ES-I3 (cell line): Measurements from ENCODE around the gene SNX10.

Experiments used
- H3K36me3 ChIP-seq: 2 replicates; pipeline ENCODE4 v1.6.1; 2013; ENCODE audit warnings: mild to moderate bottlenecking, low read length, control low read depth, moderate library complexity; ENCODE audit not compliant: insufficient read depth
- H3K4me1 ChIP-seq: 2 replicates; pipeline ENCODE4 v1.6.1; 2013; ENCODE audit warnings: mild to moderate bottlenecking, control low read depth, low read length; ENCODE audit not compliant: insufficient read depth
- H3K9ac ChIP-seq: 2 replicates; pipeline ENCODE4 v1.6.1; 2013; ENCODE audit warnings: low read depth, mild to moderate bottlenecking, low read length, moderate library complexity
- H3K9me3 ChIP-seq: 2 replicates; pipeline ENCODE4 v1.6.1; 2013; ENCODE audit warnings: mild to moderate bottlenecking, low read length, moderate library complexity; ENCODE audit not compliant: control insufficient read depth, insufficient read depth

The SNX10 gene

DNA sequence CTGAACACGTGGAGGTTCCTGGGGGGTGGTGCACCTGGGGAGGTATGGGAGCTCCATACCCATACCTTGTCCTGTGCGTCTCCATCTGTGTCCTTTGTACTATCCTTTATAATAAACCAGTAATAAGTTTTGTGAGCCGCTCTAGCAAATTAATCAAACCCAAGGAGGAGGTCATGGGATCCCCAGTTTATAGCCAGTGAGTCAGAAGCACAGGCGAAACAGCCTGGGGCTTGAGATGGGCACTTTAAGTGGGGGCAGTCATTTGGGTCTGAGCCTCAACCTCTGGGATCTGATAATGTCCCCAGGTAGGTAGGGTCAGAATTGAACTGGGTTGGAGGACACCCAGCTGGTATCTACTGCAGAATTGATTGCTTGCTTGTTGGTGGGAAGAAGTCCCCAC lies 16.9 kb downstream of the SNX10 start:
- H3K9ac ChIP-seq: no peak overlapping the region
- no peaks in the 10 kb centered on the region for H3K9me3 ChIP-seq
- H3K4me1 ChIP-seq: peaks cover 7% of the 10 kb centered on the region; the same call in 1 of the 2 replicates
- no peaks in the 10 kb centered on the region for H3K36me3 ChIP-seq

DNA sequence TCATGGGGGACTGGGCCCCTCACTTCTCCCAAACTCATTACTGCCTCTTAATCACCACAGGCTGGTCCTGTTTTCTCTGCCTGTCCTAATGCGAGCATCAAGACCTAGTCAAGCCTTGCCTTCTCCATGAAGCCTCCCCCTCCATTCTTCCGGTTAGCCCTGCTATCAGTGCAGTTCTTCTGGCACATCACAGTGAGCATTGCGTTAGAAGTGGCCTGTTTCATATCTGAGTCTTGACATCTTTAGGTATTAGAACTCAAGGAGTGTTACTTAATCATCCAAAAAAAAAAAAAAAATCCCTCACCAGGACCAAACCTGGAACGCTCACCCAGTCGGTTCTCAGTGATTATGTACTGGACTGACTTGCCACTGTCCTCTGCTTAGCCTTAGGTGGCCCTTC lies 17.4 kb downstream of the SNX10 start:
- Histone ChIP-seq H3K4me1 (peaks cover 7% of the 10 kb centered on the region; the same call in 1 of the 2 replicates), H3K36me3 (no peaks in the 10 kb centered on the region), H3K9ac (no peak overlapping the region), H3K9me3 (no peaks in the 10 kb centered on the region)

DNA sequence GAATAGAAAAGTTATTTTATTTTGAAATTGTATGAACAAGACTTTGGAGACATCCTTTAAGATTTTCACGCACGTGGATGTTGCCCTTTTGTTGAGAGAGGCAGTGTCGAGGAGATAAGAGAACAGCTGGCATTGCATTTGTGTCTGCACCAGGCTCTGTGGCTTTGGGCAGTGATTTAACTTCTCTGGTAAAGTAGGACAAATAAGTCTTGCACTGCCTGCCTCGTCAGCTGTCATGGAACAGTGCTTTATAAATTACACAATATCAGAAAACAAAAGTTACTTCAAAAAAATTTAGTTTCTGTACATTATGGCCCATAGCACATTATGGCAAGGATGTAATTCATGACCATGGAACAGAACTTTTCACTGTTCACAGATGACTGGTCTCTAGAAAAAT lies 20.1 kb downstream of the SNX10 start:
- Histone ChIP-seq H3K9ac (no peak overlapping the region), H3K9me3 (no peaks in the 10 kb centered on the region), H3K36me3 (no peaks in the 10 kb centered on the region), H3K4me1 (peaks cover 5% of the 10 kb centered on the region; the same call in 1 of the 2 replicates)

DNA sequence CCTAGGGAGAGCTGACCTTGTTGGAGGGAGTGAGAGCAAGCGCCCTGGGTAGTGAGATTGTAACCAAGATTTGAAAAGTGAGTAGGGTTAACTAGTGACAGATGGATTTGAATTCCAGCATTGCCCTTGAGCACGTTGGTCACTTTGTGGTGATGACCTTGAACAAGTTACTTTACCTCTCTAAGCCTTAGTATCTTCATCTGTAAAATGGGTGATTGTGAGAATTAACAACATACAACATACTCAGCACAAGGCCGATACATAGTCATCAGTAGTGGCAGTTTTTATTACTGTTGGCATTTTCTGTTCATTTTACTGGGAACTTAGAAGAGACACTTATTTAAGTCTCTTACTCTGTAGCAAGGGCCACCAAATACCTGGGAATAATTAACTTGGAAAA lies 25.5 kb downstream of the SNX10 start:
- Histone ChIP-seq H3K9me3 (no peaks in the 10 kb centered on the region), H3K9ac (no peak overlapping the region), H3K36me3 (no peaks in the 10 kb centered on the region), H3K4me1 (no peaks in the 10 kb centered on the region)

DNA sequence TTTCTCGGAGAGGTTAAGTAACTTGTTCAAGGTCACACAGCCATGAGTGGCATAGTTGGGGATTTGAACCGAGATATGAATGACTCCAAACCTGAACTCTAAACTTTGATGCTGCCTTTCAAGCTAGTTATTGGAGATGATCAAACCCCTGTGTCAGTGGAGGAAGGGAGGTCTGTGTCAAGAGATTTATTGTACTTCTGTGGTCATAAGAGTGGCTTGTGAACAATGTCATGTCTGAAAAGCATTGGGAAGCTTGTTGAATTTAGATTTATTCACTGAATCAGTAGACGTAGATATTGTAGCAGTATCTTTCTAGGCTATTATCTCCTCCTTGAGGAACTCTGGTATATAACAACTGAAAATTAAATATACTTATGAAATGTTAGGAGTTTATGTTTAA lies 27.3 kb downstream of the SNX10 start:
- H3K9me3 ChIP-seq: no peaks in the 10 kb centered on the region
- H3K36me3 ChIP-seq: no peaks in the 10 kb centered on the region
- H3K4me1 ChIP-seq: no peaks in the 10 kb centered on the region
- H3K9ac ChIP-seq: no peak overlapping the region

DNA sequence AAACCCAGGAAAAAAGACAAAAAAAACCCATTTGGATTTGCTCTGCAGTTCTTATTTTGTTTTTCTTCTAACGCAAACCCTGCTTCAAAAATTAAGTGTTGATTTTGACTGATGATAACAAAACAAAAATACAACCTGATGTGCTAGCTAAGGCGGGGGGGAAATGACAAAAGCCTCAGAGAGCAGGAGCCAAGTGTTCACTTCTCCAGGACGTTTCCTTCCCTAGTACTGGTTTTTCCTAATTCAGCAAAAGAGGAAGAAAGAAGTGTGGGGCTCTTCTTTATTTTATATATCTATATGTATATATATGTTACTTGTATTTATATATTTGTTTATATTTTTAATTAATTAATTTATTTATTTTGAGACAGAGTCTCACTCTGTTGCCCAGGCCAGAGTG lies 28.0 kb downstream of the SNX10 start:
- H3K9me3 ChIP-seq: no peaks in the 10 kb centered on the region
- H3K36me3 ChIP-seq: no peaks in the 10 kb centered on the region
- H3K4me1 ChIP-seq: no peaks in the 10 kb centered on the region
- no peak overlapping the region for H3K9ac ChIP-seq

DNA sequence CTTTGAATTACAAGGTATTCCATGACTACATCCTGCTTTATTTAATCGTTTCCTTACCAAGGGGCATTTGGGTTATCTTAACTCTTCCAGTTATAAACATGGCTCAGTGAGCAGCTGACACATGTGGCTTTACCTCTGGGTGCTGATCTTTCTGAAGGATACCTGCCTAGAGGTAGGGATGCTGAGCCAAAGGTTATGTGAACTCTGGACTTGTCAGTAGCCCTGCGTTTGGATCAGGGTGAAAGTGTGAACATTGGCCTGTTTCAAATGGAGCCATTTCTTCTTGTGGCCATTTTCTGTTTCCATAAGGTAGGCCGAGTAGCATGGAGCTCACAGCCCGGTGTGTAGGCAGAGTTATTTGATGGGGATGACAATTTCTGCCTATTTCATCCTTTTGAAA lies 29.2 kb downstream of the SNX10 start:
- no peak overlapping the region for H3K9ac ChIP-seq
- H3K9me3 ChIP-seq: no peaks in the 10 kb centered on the region
- H3K4me1 ChIP-seq: no peaks in the 10 kb centered on the region
- no peaks in the 10 kb centered on the region for H3K36me3 ChIP-seq

DNA sequence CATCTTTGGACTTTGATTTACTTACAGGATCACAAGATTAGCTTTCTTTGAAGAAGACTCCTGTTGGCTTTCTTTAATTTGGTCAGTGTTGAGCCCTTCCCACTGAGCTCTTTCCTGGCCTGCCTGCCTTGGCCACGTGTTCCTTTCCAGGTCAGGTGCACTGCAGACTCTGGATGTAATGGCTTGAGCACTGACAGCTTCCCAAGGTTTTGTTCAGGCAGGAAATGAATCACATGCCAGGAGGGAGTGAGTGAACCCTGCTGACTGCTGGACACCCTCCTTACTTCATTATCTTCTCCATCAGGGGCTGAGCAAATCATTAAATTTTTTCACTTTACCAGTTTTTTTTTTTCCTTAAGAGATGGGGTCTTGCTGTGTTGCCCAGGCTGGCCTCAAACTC lies 29.8 kb downstream of the SNX10 start:
- Histone ChIP-seq H3K36me3 (no peaks in the 10 kb centered on the region), H3K9ac (no peak overlapping the region), H3K9me3 (no peaks in the 10 kb centered on the region), H3K4me1 (no peaks in the 10 kb centered on the region)

DNA sequence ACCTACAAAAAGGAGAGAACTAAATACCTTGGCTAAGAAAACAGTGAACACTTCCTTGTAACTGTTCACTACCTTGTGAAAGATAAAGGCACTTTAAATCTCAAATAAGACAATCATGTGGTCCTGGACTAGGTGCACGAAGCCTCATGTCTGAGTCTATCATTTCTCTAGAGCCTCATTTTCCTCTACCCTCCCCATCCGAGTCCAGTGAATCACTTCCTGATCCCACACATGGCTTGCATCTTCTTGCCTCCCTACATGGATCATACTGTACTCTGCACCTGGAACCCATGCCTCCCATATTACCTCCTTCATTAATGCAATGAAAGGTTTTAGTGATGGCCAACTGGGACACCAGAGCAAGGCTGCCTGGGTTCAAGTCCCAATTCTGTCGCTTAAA lies 34.5 kb downstream of the SNX10 start:
- Histone ChIP-seq H3K9ac (no peak overlapping the region), H3K36me3 (no peaks in the 10 kb centered on the region), H3K4me1 (no peaks in the 10 kb centered on the region), H3K9me3 (no peaks in the 10 kb centered on the region)

DNA sequence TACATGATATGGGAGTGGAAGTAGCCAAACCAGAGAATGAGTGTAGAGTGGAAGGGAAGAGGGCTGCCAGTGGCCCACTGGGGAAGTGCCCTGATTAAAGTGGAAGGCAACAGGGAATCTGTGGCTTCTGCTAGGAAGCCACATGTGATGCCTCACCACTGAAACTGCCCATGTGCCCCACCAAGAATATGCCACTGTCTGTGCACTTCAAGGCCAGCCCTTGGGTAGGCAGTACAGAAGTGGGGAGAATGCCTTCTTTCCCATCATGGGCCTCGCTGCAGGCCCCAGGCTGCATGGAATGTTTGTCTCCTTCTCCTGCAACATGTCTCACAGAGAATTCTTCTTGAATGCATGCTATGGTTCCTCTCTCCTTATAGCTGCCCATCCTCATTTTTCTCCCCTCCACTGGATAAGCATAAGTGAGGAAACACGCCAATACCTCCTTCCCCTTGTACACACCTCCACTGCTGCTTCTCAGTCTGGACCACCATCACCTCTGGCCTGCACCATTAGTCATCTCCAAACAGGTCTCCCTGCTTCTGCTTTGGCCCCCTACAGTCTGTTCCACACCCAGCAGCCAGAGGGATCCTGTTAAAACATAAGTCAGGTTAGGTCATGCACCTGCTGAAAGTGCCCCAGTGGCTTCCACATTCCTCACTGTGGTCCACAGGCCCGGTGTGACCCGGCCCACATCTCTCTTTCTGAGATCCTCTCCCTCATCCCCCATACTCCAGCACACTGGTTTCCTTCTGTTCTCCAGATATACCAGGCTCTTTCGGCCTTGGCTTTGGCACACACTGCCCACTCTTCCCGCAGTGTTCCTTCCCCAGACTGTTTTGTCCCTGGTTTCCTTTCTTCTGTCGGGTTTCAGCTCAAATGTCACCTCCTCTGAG lies 37.1 kb downstream of the SNX10 start:
- H3K9ac ChIP-seq: no peak overlapping the region

DNA sequence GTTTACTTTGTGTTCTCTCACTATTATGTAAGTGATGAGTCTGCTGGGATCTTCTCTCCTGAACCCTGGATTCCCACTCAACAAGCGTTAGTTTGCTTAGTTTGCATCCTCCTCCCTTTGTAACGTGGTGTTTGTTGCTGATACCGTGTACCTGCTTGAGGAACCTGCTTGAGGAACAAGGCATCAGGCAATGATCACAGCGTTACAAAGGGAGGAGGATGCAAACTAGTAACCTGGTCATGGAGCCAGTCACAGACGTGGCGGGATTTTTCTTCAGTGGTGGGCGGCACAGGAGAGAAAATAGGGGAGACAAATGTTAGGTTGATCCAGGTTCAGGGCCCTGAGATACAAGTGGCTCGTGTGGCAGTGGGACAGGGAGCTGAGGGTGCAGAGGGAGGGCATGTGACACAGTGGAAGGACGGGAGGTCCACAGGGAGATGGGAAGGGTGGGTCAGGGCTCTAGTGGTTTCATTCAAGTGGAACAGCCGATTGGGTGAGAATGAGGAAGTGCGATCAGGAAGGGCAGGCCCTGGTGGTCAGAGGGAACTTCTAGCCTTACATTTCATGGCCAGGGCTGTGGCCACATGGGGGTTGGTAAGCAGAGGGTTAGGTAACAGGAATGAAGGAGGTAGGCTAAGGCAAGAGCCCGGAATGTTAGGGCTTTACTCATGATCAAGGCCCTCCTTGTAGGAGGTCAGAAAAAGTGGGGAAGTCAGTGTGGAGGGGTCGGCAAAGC lies 38.0 kb downstream of the SNX10 start:
- H3K9ac ChIP-seq: no peak overlapping the region
- no peaks in the 10 kb centered on the region for H3K36me3 ChIP-seq
- H3K4me1 ChIP-seq: peaks cover 3% of the 10 kb centered on the region; the same call in 1 of the 2 replicates
- H3K9me3 ChIP-seq: peaks cover 4% of the 10 kb centered on the region; the same call in 1 of the 2 replicates

More for the DNA sequence above, 37.1 kb downstream of the SNX10 start:
- H3K36me3 ChIP-seq: no peaks in the 10 kb centered on the region
- peaks cover 4% of the 10 kb centered on the region; the same call in 1 of the 2 replicates for H3K9me3 ChIP-seq
- no peaks in the 10 kb centered on the region for H3K4me1 ChIP-seq

DNA sequence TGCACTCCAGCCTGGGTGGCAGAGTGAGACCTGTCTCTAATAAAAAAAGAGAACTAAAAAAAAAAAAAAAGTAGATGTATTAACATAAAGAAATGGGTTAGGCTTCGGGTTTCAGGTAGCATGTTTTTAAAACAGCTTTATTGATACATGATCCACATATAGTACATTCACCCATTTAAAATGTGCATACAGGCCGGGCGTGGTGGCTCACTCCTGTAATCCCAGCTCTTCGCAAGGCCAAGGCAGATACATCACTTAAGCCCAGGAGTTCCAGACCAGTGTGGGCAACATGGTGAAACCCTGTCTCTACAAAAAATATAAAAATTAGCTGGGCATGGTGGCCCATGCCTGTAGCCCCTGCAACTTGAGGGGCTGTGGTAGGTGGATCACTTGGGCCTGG lies 39.5 kb downstream of the SNX10 start:
- H3K36me3 ChIP-seq: no peaks in the 10 kb centered on the region
- H3K9ac ChIP-seq: no peak overlapping the region
- peaks cover 3% of the 10 kb centered on the region; the same call in 1 of the 2 replicates for H3K4me1 ChIP-seq
- peaks cover 4% of the 10 kb centered on the region; the same call in 1 of the 2 replicates for H3K9me3 ChIP-seq

DNA sequence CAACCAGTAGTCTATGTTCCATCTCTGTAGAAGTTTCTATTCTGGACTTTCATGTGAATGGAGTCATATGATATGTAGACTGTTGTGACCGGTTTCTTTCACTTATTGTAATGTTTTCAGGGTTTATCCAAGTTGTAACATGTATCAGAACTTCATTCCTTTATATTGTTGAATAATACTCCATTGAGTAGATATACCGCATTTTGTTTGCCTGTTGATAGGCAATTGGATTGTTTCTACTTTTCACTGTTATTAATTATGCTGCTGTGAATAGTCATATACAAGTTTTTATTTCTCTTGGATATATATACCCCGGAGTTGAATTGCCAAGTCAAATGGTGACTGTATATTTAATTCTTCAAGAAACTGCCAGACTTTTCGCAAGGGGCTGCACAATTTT lies 40.1 kb downstream of the SNX10 start:
- Histone ChIP-seq H3K9me3 (peaks cover 4% of the 10 kb centered on the region; the same call in 1 of the 2 replicates), H3K9ac (no peak overlapping the region), H3K36me3 (no peaks in the 10 kb centered on the region), H3K4me1 (peaks cover 3% of the 10 kb centered on the region; the same call in 1 of the 2 replicates)

DNA sequence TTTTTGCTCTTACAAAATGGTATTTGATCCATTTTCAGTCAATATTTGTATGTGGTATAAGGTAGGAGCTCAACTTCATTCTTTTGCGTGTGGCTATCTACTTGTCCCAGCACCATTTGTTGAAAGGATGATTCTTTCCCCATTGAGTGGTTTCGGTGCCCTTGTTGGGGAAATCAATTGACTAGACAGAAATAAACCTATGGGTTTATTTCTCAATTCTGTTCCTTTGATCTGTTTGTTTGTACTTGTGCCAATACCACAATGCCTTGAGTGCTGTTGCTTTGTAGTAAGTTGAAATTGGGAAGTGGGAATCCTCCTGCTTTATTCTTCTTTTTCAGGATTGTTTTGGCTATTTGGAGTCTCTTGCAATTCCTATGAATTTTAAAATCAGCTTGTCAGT lies 41.0 kb downstream of the SNX10 start:
- Histone ChIP-seq H3K36me3 (no peaks in the 10 kb centered on the region), H3K9me3 (peaks cover 4% of the 10 kb centered on the region; the same call in 1 of the 2 replicates), H3K9ac (no peak overlapping the region), H3K4me1 (peaks cover 3% of the 10 kb centered on the region; the same call in 1 of the 2 replicates)
